Nephron (organoid): ENCODE data around the gene LMOD3.

ENCODE experiments used
- H3K27ac Mint-ChIP-seq, 3 experiments: 2 replicates each; pipeline ENCODE4 v1.8.0; 2020; ENCODE audit warnings: mixed read lengths in 3 of 3, mild to moderate bottlenecking in 2 of 3, moderate library complexity in 1 of 3
- H3K27me3 Mint-ChIP-seq: 2 replicates; pipeline ENCODE4 v1.8.0; 2021; ENCODE audit warnings: low read depth, mild to moderate bottlenecking, moderate library complexity, mixed read lengths
- H3K36me3 Mint-ChIP-seq: 2 replicates; pipeline ENCODE4 v1.8.0; 2020; ENCODE audit warnings: low read depth, mixed read lengths
- H3K4me1 Mint-ChIP-seq: 2 replicates; pipeline ENCODE4 v1.8.0; 2020; ENCODE audit warnings: mixed read lengths
- H3K4me3 Mint-ChIP-seq, 3 experiments: 2 replicates each; pipeline ENCODE4 v1.8.0; 2020; ENCODE audit warnings: mild to moderate bottlenecking in 3 of 3, mixed read lengths in 3 of 3, moderate library complexity in 2 of 3
- H3K9me3 Mint-ChIP-seq: 2 replicates; pipeline ENCODE4 v1.8.0; 2020; ENCODE audit warnings: mixed read lengths
- TF ChIP-seq, protein P1 (sequence below), 3 experiments: fragments of 200-600 bp; sonication (generic); IDR thresholded peaks; one replicate each; pipeline ENCODE4 v1.5.0; 2021; ENCODE audit warnings: antibody characterized with exemption in 3 of 3; ENCODE audit not compliant: unreplicated experiment in 3 of 3

LMOD3 gene

DNA sequence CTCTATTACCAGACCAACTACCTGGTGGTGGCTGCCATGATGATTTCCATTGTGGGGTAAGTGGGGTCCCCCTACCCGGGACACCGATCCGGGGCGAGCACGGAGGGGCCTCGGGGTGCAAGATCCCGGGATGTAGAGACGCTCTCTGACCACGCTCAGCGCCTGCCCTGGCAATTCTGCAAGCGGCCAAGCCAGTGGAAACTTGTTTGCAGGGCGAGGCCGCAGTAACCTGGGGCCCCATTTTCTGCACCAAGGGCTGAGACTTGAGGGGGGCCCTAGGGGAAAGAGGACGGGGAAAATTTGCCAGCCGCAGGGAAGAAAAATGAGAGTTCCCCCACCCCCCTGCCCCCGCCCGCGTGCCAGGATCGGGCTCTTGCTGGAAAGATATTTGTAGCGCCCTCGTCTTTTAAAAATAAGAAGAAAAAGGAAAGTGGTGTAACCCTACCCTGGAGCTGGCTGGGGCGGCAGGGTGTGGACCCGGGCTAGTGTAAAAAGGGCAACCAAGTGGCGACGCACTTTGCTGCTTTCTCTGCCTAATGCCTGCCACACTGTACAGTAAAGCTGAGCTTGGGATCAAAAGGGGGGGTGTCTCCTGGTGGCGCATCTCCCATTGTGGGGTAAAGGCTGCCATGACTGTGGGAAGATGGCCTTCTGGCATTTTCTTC, 37.1 kb downstream of the LMOD3 start:
- Mint-ChIP-seq H3K36me3 (peaks cover 4% of the 10 kb centered on the region), H3K4me1 (peaks cover 69% of the 10 kb centered on the region)

DNA sequence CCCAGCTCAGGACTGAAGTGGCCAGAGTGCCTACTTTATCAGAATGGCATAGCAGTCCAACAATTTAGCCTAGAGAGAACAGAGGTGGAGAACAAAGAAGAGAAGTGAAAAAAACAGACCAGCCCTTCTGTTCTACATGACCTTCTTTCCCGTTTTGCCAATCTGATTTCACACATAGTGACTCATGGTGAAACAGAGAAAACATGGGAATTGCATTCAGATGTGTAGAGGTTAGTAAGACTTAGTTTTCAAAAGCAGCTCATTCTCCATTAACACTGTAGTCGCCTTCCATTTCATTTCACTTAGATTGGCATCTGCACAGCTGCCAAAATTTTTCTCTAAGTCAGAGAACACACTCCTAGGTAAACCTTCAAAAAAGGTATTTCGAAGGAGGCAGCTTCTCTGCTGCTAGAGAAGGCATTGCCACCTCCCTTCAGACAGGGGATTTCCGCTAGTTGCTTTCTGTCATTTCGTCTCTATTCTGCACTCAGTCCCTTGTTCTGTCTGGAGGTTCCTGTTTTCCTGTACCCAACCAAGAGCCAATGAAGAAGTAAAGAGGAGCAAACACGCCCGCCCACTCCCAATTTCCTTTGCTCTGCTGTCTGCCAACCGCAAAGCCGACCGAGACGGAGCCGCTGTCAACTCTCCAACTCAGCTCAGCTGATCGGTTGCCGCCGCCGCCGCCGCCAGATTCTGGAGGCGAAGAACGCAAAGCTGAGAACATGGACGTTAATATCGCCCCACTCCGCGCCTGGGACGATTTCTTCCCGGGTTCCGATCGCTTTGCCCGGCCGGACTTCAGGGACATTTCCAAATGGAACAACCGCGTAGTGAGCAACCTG, 37.8 kb downstream of the LMOD3 start, which contains the start of gene ARL6IP5:
TSS of gene ARL6IP5 (plus strand) at position 612 of the 842 bp plus-strand sequence. CDS start at position 723, 111 bp downstream.
- peak within 1 kb of the TSS; percentile 93 to 95 (median 95) for H3K4me3 Mint-ChIP-seq
- peaks cover 63% of the 10 kb centered on the region for H3K4me1 Mint-ChIP-seq
- peak within 1 kb of the TSS; percentile 84 to 95 (median 91) for H3K27ac Mint-ChIP-seq
- H3K9me3 Mint-ChIP-seq: no peaks in the 10 kb centered on the region
- TF ChIP-seq, protein P1, sequence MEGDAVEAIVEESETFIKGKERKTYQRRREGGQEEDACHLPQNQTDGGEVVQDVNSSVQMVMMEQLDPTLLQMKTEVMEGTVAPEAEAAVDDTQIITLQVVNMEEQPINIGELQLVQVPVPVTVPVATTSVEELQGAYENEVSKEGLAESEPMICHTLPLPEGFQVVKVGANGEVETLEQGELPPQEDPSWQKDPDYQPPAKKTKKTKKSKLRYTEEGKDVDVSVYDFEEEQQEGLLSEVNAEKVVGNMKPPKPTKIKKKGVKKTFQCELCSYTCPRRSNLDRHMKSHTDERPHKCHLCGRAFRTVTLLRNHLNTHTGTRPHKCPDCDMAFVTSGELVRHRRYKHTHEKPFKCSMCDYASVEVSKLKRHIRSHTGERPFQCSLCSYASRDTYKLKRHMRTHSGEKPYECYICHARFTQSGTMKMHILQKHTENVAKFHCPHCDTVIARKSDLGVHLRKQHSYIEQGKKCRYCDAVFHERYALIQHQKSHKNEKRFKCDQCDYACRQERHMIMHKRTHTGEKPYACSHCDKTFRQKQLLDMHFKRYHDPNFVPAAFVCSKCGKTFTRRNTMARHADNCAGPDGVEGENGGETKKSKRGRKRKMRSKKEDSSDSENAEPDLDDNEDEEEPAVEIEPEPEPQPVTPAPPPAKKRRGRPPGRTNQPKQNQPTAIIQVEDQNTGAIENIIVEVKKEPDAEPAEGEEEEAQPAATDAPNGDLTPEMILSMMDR (IDR thresholded peaks at IDR 0.05; ENCODE audit: unreplicated experiment in 3 of 3): no peak
- H3K36me3 Mint-ChIP-seq: no peaks in the 10 kb centered on the region
- no peaks in the 10 kb centered on the region for H3K27me3 Mint-ChIP-seq

More for the DNA sequence above, 37.1 kb downstream of the LMOD3 start:
- Mint-ChIP-seq H3K9me3 (no peaks in the 10 kb centered on the region), H3K4me3 (peak overlapping the region; percentile 93 to 95 (median 95)), H3K27ac (peak overlapping the region; percentile 84 to 95 (median 91)), H3K27me3 (no peaks in the 10 kb centered on the region)
- TF ChIP-seq, protein P1 (IDR thresholded peaks at IDR 0.05; ENCODE audit: unreplicated experiment in 3 of 3): no peak

DNA sequence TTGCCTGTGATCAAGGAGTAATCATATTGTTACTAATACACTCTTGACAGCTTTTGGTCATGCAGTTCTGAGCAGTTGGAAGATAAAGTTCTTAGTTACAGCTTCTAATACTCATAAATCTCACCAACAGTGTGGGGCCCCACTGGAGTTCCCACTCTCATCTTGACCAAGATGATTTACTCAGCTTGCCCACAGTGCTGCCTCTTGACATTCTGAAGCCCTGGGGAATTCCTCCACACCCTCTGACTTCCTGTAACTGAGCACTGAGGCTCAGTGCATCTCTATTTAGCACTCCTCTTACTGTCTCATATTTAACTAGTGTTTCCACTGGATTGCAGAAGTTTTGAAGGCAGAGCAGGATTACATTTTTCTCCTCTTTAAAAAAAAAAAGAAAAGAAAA, 39.6 kb downstream of the LMOD3 start:
- TF ChIP-seq, protein P1 (IDR thresholded peaks at IDR 0.05; ENCODE audit: unreplicated experiment in 3 of 3): no peak
- no peaks in the 10 kb centered on the region for H3K27me3 Mint-ChIP-seq
- peak overlapping the region; percentile 70 to 83 (median 75) for H3K27ac Mint-ChIP-seq
- peaks cover 65% of the 10 kb centered on the region for H3K4me1 Mint-ChIP-seq
- H3K4me3 Mint-ChIP-seq: peak overlapping the region; percentile 45 to 67 (median 48)
- H3K9me3 Mint-ChIP-seq: no peaks in the 10 kb centered on the region
- H3K36me3 Mint-ChIP-seq: no peaks in the 10 kb centered on the region

DNA sequence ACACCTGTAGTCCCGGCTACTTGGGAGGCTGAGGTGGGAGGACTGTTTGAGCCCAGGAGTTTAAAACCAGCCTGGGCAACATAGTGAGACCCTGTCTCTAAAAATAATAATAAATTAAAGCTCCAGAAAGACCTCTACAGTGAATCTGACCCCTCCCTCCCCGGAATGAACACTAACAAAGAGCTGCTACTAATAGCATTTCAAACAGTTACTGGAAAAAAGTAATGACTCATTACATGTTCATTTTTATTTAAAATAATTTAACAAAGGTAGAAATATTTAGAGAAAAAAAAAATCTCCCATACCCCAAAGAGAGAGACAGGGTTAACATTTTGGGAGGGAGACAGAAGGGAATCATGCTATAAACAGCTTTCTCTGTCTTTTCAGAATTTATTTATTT, 40.0 kb downstream of the LMOD3 start:
- Mint-ChIP-seq H3K9me3 (no peaks in the 10 kb centered on the region), H3K4me1 (peaks cover 69% of the 10 kb centered on the region), H3K27ac (peak overlapping the region; percentile 70 to 83 (median 75)), H3K36me3 (peaks cover under 1% of the 10 kb centered on the region), H3K4me3 (peak overlapping the region; percentile 45 to 67 (median 48)), H3K27me3 (no peaks in the 10 kb centered on the region)
- TF ChIP-seq, protein P1 (IDR thresholded peaks at IDR 0.05; ENCODE audit: unreplicated experiment in 3 of 3): no peak

DNA sequence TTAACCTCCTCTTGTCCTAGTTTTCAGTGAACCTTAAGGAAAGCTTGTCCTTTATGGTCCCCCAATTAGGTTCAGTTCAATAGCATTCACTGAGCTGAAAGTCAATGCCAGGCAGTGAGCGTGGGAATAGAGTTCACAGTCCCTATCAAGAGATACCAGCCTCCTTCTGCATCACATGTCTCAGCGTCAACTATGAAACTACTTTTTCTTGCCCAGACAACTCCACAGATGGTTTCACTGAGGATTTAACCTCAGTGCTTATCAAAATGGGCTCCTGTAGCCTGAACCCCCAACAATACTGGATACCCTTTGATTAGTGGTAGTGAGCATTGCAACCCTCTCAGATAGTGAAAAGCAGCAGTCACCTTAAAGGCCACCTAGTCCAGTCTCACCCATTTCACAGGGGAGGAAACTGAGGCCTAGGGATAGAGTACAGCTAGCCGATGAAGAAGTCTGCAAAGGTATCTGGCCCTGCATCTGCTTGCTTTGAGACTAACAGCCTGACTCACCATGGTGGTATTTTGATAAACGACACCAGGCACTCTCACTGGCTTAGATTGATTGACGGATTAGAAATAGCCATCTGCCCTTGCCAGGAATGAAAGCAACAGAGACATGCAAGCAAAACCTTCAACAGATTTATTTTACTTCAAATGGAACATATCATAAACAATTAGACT, 40.7 kb downstream of the LMOD3 start:
- peak overlapping the region in 1 of 3 experiments; percentile 74 for H3K27ac Mint-ChIP-seq
- H3K4me1 Mint-ChIP-seq: peaks cover 73% of the 10 kb centered on the region
- H3K27me3 Mint-ChIP-seq: no peaks in the 10 kb centered on the region
- H3K36me3 Mint-ChIP-seq: peaks cover 5% of the 10 kb centered on the region
- peak overlapping the region; percentile 56 to 84 (median 71) for H3K4me3 Mint-ChIP-seq
- TF ChIP-seq, protein P1 (IDR thresholded peaks at IDR 0.05; ENCODE audit: unreplicated experiment in 3 of 3): no peak
- H3K9me3 Mint-ChIP-seq: no peaks in the 10 kb centered on the region
